A549 (cell line): ENCODE data around the gene CNTN2.

ENCODE experiments used
- BHLHE40 ChIP-seq: IDR thresholded peaks from 2 replicates; pipeline ENCODE4 v1.6.1; 2012; ENCODE audit warnings: low read depth, low read length, inconsistent platforms
- CBX2 ChIP-seq: fragments of 200-600 bp; sonication (generic); IDR thresholded peaks from 2 replicates; pipeline ENCODE4 v1.6.1; 2016; ENCODE audit warnings: low read depth, mild to moderate bottlenecking, borderline replicate concordance
- CEBPB ChIP-seq, 2 experiments: fragments of >200 bp in 1 of 2; sonication (Bioruptor Twin) in 1 of 2; formaldehyde crosslinking in 1 of 2; IDR thresholded peaks; 2 replicates each; pipeline ENCODE4 v1.6.1; 2012 to 2016
- CTCF ChIP-seq: fragments of >200 bp; sonication (Bioruptor Twin); formaldehyde crosslinking; IDR thresholded peaks from 3 replicates; pipeline ENCODE4 v1.5.1; 2016
- EHMT2 ChIP-seq: fragments of 200-600 bp; sonication (generic); IDR thresholded peaks from 2 replicates; pipeline ENCODE4 v1.6.1; 2016; ENCODE audit warnings: antibody characterized with exemption, low read depth, mild to moderate bottlenecking, moderate library complexity
- ELK1 ChIP-seq: fragments of 150-350 bp; IDR thresholded peaks from 2 replicates; pipeline ENCODE4 v1.6.1; 2014; ENCODE audit warnings: low read depth, mild to moderate bottlenecking, low read length
- EP300 ChIP-seq, 2 experiments: fragments of >200 bp; sonication (Bioruptor Twin); formaldehyde crosslinking; IDR thresholded peaks; 2 replicates in 1 of 2; 3 replicates in 1 of 2; pipeline ENCODE4 v1.6.1; 2016 to 2017
- JUNB ChIP-seq: fragments of >200 bp; sonication (Bioruptor Twin); formaldehyde crosslinking; IDR thresholded peaks from 2 replicates; pipeline ENCODE4 v1.6.1; 2016
- KDM1A ChIP-seq: fragments of 200-600 bp; sonication (generic); IDR thresholded peaks from 2 replicates; pipeline ENCODE4 v1.6.1; 2016; ENCODE audit warnings: low read depth, mild to moderate bottlenecking
- NFE2L2 ChIP-seq: fragments of 150-350 bp; conservative IDR thresholded peaks from 2 replicates; pipeline ENCODE4 v1.6.1; 2014; ENCODE audit warnings: low read length
- POLR2A ChIP-seq: IDR thresholded peaks from 2 replicates; pipeline ENCODE4 v1.6.1; 2012; ENCODE audit warnings: mild to moderate bottlenecking, low read length
- RFX5 ChIP-seq: fragments of 450-650 bp; IDR thresholded peaks from 2 replicates; pipeline ENCODE4 v1.7.1; 2014; ENCODE audit warnings: antibody characterized with exemption, mild to moderate bottlenecking, moderate library complexity
- SMC3 ChIP-seq: fragments of >200 bp; sonication (Bioruptor Twin); formaldehyde crosslinking; IDR thresholded peaks from 3 replicates; pipeline ENCODE4 v1.6.1; 2018; ENCODE audit warnings: inconsistent platforms

GRCh38 chr1:205009670-205010069 lies 33.3 kb upstream of the CNTN2 start:
- no peak for TF ChIP-seq CBX2
- TF ChIP-seq KDM1A, result no peak
- no peak for TF ChIP-seq CTCF
- no peak for TF ChIP-seq JUNB
- TF ChIP-seq CEBPB (IDR thresholded peaks at IDR 0.05), result no peak
- TF ChIP-seq EP300 (IDR thresholded peaks at IDR 0.05), result no peak
- no peak for TF ChIP-seq EHMT2
- TF ChIP-seq NFE2L2, result no peak
- no peak for TF ChIP-seq RFX5
- no peak for TF ChIP-seq POLR2A
- TF ChIP-seq SMC3, result no peak
- no peak for TF ChIP-seq BHLHE40
- no peak for TF ChIP-seq ELK1
